Measurements from ENCODE around the gene VTCN1.

VTCN1 gene

GRCh38 chr1:117231748-117232373, 21.1 kb upstream of the VTCN1 start:
- Histone ChIP-seq H3K9me2 (replicated peaks; ENCODE audit: control insufficient read depth, low read length) (no peaks in the 10 kb centered on the region), H4K20me1 (ENCODE audit: control insufficient read depth, insufficient read depth, low read depth, low read length) (no peaks in the 10 kb centered on the region), H3K79me2 (ENCODE audit: control insufficient read depth, low read length) (no peaks in the 10 kb centered on the region), H3K36me3 (ENCODE audit: control insufficient read depth, low read length) (no peaks in the 10 kb centered on the region), H3K27me3 (ENCODE audit: control insufficient read depth, low read length) (no peaks in the 10 kb centered on the region), H3K4me2 (ENCODE audit: low read length) (no peak overlapping the region), H3K4me1 (ENCODE audit: control insufficient read depth, low read length) (no peaks in the 10 kb centered on the region), H3K9me3 (ENCODE audit: control insufficient read depth, insufficient read depth, low read length) (no peaks in the 10 kb centered on the region), H3K27ac (ENCODE audit: low read depth, low read length) (no peak overlapping the region), H3F3A (ENCODE audit: control insufficient read depth, insufficient read depth) (no peaks in the 10 kb centered on the region), H3K4me3 (ENCODE audit: low read length) (no peak overlapping the region)
- TF ChIP-seq EZH2phosphoT487 (IDR thresholded peaks at IDR 0.05; ENCODE audit: borderline replicate concordance, low read length) = no peak
- no peak for TF ChIP-seq CTCF (IDR thresholded peaks at IDR 0.05; ENCODE audit: low read depth, low read length, poor library complexity, severe bottlenecking)

GRCh38 chr1:117231312-117231711, 20.6 kb upstream of the VTCN1 start:
- H4K20me1 ChIP-seq (ENCODE audit: control insufficient read depth, insufficient read depth, low read depth, low read length) = no peaks in the 10 kb centered on the region
- H3K36me3 ChIP-seq (ENCODE audit: control insufficient read depth, low read length) = no peaks in the 10 kb centered on the region
- no peaks in the 10 kb centered on the region for H3K79me2 ChIP-seq (ENCODE audit: control insufficient read depth, low read length)
- H3K4me3 ChIP-seq (ENCODE audit: low read length) = no peak overlapping the region
- no peaks in the 10 kb centered on the region for H3K4me1 ChIP-seq (ENCODE audit: control insufficient read depth, low read length)
- no peak overlapping the region for H3K27ac ChIP-seq (ENCODE audit: low read depth, low read length)
- H3K9me2 ChIP-seq (replicated peaks; ENCODE audit: control insufficient read depth, low read length) = no peaks in the 10 kb centered on the region
- no peak for TF ChIP-seq EZH2phosphoT487 (IDR thresholded peaks at IDR 0.05; ENCODE audit: borderline replicate concordance, low read length)
- no peak for TF ChIP-seq CTCF (IDR thresholded peaks at IDR 0.05; ENCODE audit: low read depth, low read length, poor library complexity, severe bottlenecking)
- H3K4me2 ChIP-seq (ENCODE audit: low read length) = no peak overlapping the region
- no peaks in the 10 kb centered on the region for H3F3A ChIP-seq (ENCODE audit: control insufficient read depth, insufficient read depth)
- no peaks in the 10 kb centered on the region for H3K27me3 ChIP-seq (ENCODE audit: control insufficient read depth, low read length)
- no peaks in the 10 kb centered on the region for H3K9me3 ChIP-seq (ENCODE audit: control insufficient read depth, insufficient read depth, low read length)

GRCh38 chr1:117229217-117229616, 18.5 kb upstream of the VTCN1 start:
- no peaks in the 10 kb centered on the region for H3K27me3 ChIP-seq (ENCODE audit: control insufficient read depth, low read length)
- no peak overlapping the region for H3K4me3 ChIP-seq (ENCODE audit: low read length)
- H3K9me3 ChIP-seq (ENCODE audit: control insufficient read depth, insufficient read depth, low read length) = no peaks in the 10 kb centered on the region

More at GRCh38 chr1:117229217-117229616, 18.5 kb upstream of the VTCN1 start:
- Histone ChIP-seq H3K79me2 (ENCODE audit: control insufficient read depth, low read length) (no peaks in the 10 kb centered on the region), H3K4me2 (ENCODE audit: low read length) (no peak overlapping the region), H4K20me1 (ENCODE audit: control insufficient read depth, insufficient read depth, low read depth, low read length) (no peaks in the 10 kb centered on the region), H3K4me1 (ENCODE audit: control insufficient read depth, low read length) (no peaks in the 10 kb centered on the region), H3K36me3 (ENCODE audit: control insufficient read depth, low read length) (no peaks in the 10 kb centered on the region), H3K27ac (ENCODE audit: low read depth, low read length) (no peak overlapping the region), H3K9me2 (replicated peaks; ENCODE audit: control insufficient read depth, low read length) (no peaks in the 10 kb centered on the region), H3F3A (ENCODE audit: control insufficient read depth, insufficient read depth) (no peaks in the 10 kb centered on the region)
- TF ChIP-seq EZH2phosphoT487 (IDR thresholded peaks at IDR 0.05; ENCODE audit: borderline replicate concordance, low read length) (no peak), CTCF (IDR thresholded peaks at IDR 0.05; ENCODE audit: low read depth, low read length, poor library complexity, severe bottlenecking) (no peak)

Data from DOHH2 (cell line).